ENCODE measurements around the gene FNDC3B.

FNDC3B gene

GRCh38 chr3:172309741-172310427, 270.5 kb downstream of the FNDC3B start:
- no peak for FAIRE-seq
- no peak for TF ChIP-seq POLR2A (IDR thresholded peaks at IDR 0.05; ENCODE audit: low read depth, low read length)

GRCh38 chr3:172310428-172310760, 271.0 kb downstream of the FNDC3B start:
- FAIRE-seq (no peak), DNase-seq (ENCODE audit: insufficient read length, low spot score) (no peak)
- TF ChIP-seq POLR2A (IDR thresholded peaks at IDR 0.05; ENCODE audit: low read depth, low read length): no peak

More at GRCh38 chr3:172309741-172310427, 270.5 kb downstream of the FNDC3B start:
- no peak for DNase-seq (ENCODE audit: insufficient read length, low spot score)

- DNase-seq (ENCODE audit: insufficient read length, low spot score) (no peak), FAIRE-seq (no peak)
- TF ChIP-seq POLR2A (IDR thresholded peaks at IDR 0.05; ENCODE audit: low read depth, low read length): no peak
Observed at GRCh38 chr3:172311217-172311616, 271.8 kb downstream of the FNDC3B start.

- DNase-seq (ENCODE audit: insufficient read length, low spot score) (no peak), FAIRE-seq (no peak)
- TF ChIP-seq POLR2A (IDR thresholded peaks at IDR 0.05; ENCODE audit: low read depth, low read length): no peak
Observed at GRCh38 chr3:172312001-172312400, 272.6 kb downstream of the FNDC3B start.

GRCh38 chr3:172312711-172313110, 273.3 kb downstream of the FNDC3B start:
- TF ChIP-seq POLR2A (IDR thresholded peaks at IDR 0.05; ENCODE audit: low read depth, low read length): no peak
- no peak for FAIRE-seq
- DNase-seq (ENCODE audit: insufficient read length, low spot score): no peak

GRCh38 chr3:172313671-172314070, 274.3 kb downstream of the FNDC3B start:
- DNase-seq (ENCODE audit: insufficient read length, low spot score): no peak
- TF ChIP-seq POLR2A (IDR thresholded peaks at IDR 0.05; ENCODE audit: low read depth, low read length): no peak
- no peak for FAIRE-seq

GRCh38 chr3:172314591-172315160, 275.3 kb downstream of the FNDC3B start:
- FAIRE-seq: no peak
- no peak for DNase-seq (ENCODE audit: insufficient read length, low spot score)
- no peak for TF ChIP-seq POLR2A (IDR thresholded peaks at IDR 0.05; ENCODE audit: low read depth, low read length)

GRCh38 chr3:172315401-172316091, 276.2 kb downstream of the FNDC3B start:
- DNase-seq (ENCODE audit: insufficient read length, low spot score): peak; percentile 14
- no peak for FAIRE-seq
- no peak for TF ChIP-seq POLR2A (IDR thresholded peaks at IDR 0.05; ENCODE audit: low read depth, low read length)

- DNase-seq (ENCODE audit: insufficient read length, low spot score): no peak
- TF ChIP-seq POLR2A (IDR thresholded peaks at IDR 0.05; ENCODE audit: low read depth, low read length): no peak
- no peak for FAIRE-seq
Observed at GRCh38 chr3:172316758-172317157, 277.4 kb downstream of the FNDC3B start.

- no peak for FAIRE-seq
- no peak for DNase-seq (ENCODE audit: insufficient read length, low spot score)
- TF ChIP-seq POLR2A (IDR thresholded peaks at IDR 0.05; ENCODE audit: low read depth, low read length): no peak
Observed at GRCh38 chr3:172317481-172317880, 278.1 kb downstream of the FNDC3B start.

GRCh38 chr3:172317984-172318383, 278.6 kb downstream of the FNDC3B start:
- peak; percentile 90 for FAIRE-seq
- peak; percentile 61 for DNase-seq (ENCODE audit: insufficient read length, low spot score)

GRCh38 chr3:172319595-172319994, 280.2 kb downstream of the FNDC3B start:
- FAIRE-seq (no peak), DNase-seq (ENCODE audit: insufficient read length, low spot score) (no peak)
- no peak for TF ChIP-seq POLR2A (IDR thresholded peaks at IDR 0.05; ENCODE audit: low read depth, low read length)

More at GRCh38 chr3:172317984-172318383, 278.6 kb downstream of the FNDC3B start:
- no peak for TF ChIP-seq POLR2A (IDR thresholded peaks at IDR 0.05; ENCODE audit: low read depth, low read length)

GRCh38 chr3:172320468-172320867, 281.1 kb downstream of the FNDC3B start:
- DNase-seq (ENCODE audit: insufficient read length, low spot score) (no peak), FAIRE-seq (no peak)
- TF ChIP-seq POLR2A (IDR thresholded peaks at IDR 0.05; ENCODE audit: low read depth, low read length): no peak

GRCh38 chr3:172321035-172321434, 281.7 kb downstream of the FNDC3B start:
- TF ChIP-seq POLR2A (IDR thresholded peaks at IDR 0.05; ENCODE audit: low read depth, low read length): no peak
- DNase-seq (ENCODE audit: insufficient read length, low spot score): no peak
- no peak for FAIRE-seq

All from H54 (cell line).